Stimulated activated memory B cell treated with anti-CD40 and anti-IgM and Interleukin-4, amounts not matched to agents 10 μg/mL and 1 μg/mL and 100 μg/mL, for 72 hours (primary cell): Measurements from ENCODE around the gene HERC2.
"Not testable (repeated sequence)": the region's sequence is repeated elsewhere in the genome, so short reads cannot be mapped to it uniquely, and the experiment has no call there.

Experiments
- ATAC-seq: fragments of 150-1000 bp; cut with Tn5 transposase; 2 replicates; pipeline ENCODE4 v1.10.0; 2021
- H3K27ac Mint-ChIP-seq: one replicate; pipeline ENCODE4 v1.8.0; 2022; ENCODE audit warnings: mild to moderate bottlenecking, mixed read lengths
- H3K27me3 Mint-ChIP-seq: one replicate; pipeline ENCODE4 v1.8.0; 2022; ENCODE audit warnings: mixed read lengths
- H3K36me3 Mint-ChIP-seq: one replicate; pipeline ENCODE4 v1.8.0; 2022; ENCODE audit warnings: mixed read lengths
- H3K4me1 Mint-ChIP-seq: one replicate; pipeline ENCODE4 v1.8.0; 2022; ENCODE audit warnings: mixed read lengths
- H3K4me3 Mint-ChIP-seq: one replicate; pipeline ENCODE4 v1.8.0; 2022; ENCODE audit warnings: mild to moderate bottlenecking, moderate library complexity, mixed read lengths
- H3K9me3 Mint-ChIP-seq: one replicate; pipeline ENCODE4 v1.8.0; 2022; ENCODE audit warnings: mixed read lengths

HERC2 gene

DNA sequence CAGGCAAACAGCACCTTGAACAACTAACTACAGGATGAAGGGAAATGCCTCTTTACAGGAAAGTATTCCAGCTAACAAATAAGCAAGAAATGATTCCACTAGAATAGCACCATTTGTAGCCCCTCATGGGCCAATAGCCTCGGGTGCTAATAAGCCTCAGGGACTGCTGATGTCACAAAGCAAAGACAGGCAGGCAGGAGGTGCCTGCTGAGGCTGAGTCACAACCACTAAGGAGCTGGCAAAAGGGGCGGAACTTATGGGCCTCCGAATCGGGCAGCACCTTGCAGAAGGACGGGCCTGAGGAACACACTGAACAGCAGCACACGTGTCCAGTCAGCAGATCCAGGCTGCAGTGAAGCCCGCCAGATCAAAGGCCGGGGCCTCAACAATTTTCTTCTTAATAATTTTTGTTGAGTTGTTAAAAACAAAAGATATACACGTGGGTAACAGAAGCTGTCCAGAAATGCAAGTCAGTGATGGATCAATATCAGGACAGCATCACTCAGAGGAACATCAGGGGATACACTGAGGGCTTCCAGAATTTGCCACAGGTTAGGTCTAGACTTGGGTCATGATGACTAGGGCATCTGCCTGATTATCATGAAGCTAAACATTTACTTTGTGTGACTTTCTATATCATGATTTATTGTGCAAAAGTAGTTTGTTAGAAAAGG is 170.0 kb downstream of the HERC2 start:
- not testable (repeated sequence) for H3K4me3 Mint-ChIP-seq, H3K27ac Mint-ChIP-seq, ATAC-seq, H3K4me1 Mint-ChIP-seq, H3K27me3 Mint-ChIP-seq
- H3K36me3 Mint-ChIP-seq: peaks cover 60% of the 10 kb centered on the region
- peaks cover 21% of the 10 kb centered on the region for H3K9me3 Mint-ChIP-seq

DNA sequence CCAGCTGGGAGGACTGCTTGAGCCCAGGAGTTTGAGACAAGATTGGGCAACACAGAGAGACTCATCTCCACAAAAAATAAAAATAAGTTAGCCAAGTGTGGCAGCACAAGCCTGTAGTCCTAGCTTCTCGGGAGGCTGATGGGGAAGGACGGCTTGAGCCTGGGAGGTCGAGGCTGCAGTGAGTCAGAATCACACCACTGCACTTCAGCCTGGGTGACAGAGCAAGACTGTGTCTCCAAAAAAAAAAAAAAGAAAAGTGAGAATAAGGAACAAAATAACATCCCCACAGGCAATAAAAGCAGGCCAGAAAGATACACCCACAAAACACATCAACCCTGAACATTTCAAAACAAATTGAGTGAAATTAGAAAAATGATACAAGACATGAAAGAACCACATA is 174.2 kb downstream of the HERC2 start:
- no peak overlapping the region for H3K4me3 Mint-ChIP-seq
- no peak overlapping the region for H3K27ac Mint-ChIP-seq
- peaks cover 21% of the 10 kb centered on the region for H3K9me3 Mint-ChIP-seq
- H3K27me3 Mint-ChIP-seq: no peaks in the 10 kb centered on the region
- ATAC-seq: no peak
- no peaks in the 10 kb centered on the region for H3K4me1 Mint-ChIP-seq
- H3K36me3 Mint-ChIP-seq: peaks cover 82% of the 10 kb centered on the region

DNA sequence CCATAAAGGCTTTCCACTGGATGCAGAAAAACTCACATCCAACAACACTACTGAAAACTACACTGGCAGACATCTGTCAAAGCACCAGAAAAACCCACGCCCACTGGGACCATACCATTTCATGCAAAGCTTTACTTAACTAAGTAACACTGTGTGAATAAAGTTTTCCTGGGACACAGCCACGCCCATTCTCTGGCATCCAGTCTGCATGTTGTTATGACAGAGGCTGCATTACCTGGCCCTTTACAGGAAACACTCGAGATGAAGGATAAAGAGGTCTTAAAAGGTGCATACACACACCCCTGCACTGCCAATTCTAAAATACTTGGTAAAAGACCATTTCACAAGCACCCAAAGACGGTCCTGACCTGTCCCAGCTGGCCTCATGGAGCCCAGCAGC is 176.6 kb downstream of the HERC2 start:
- not testable (repeated sequence) for H3K4me3 Mint-ChIP-seq, H3K4me1 Mint-ChIP-seq, ATAC-seq, H3K27me3 Mint-ChIP-seq, H3K27ac Mint-ChIP-seq
- H3K9me3 Mint-ChIP-seq: peaks cover 18% of the 10 kb centered on the region
- peaks cover 71% of the 10 kb centered on the region for H3K36me3 Mint-ChIP-seq

DNA sequence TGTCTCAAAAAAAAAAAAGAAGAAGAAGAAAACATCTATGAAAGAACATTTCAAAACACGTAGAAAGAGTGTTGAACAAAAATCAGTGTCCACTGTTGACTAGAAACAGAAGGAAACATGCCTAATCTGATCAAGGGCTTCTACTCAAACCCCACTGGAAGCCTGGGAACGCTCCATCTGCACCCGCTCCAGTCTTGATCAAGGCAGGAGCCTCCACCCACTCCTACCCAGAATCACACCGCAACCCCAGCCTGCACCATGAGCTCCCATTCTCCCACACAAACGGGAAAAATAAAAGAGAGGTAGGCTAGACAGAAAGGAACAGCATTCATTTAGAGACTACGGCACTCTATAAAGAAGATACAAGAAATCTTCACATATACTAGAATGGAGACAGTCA is 181.9 kb downstream of the HERC2 start:
- Mint-ChIP-seq H3K9me3 (no peaks in the 10 kb centered on the region), H3K4me1 (peaks cover 8% of the 10 kb centered on the region), H3K27me3 (no peaks in the 10 kb centered on the region), H3K36me3 (peaks cover 67% of the 10 kb centered on the region), H3K27ac (no peak overlapping the region), H3K4me3 (no peak overlapping the region)
- ATAC-seq: no peak

DNA sequence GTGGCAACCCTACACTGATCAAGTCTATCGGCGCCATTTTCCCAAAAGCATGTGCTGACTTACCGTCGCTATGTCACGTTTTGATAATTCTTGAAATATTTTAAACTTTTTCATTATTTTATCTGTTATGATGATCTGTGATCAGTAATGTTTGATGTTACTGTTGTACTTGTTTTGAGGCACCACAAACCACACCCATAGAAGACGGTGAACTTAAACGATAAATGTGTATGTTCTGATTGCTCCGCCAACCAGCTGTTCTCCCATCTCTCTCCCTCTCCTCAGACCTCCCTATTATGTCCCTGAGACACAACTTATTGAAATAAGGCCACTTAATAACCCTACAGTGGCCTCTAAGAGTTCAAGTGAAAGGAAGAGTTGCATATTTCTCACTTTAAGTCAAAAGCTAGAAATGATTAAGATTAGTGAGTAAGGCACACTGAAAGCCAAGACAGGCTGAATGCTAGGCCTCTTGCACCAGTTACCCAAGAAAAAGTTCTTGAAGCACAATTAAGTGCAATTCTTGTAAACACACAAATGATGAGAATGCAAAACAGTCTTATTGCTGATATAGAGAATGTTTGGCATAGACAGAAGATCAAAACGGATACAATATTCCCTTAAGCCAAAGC is 184.5 kb downstream of the HERC2 start:
- ATAC-seq, H3K27ac Mint-ChIP-seq, H3K9me3 Mint-ChIP-seq, H3K27me3 Mint-ChIP-seq, H3K4me1 Mint-ChIP-seq, H3K4me3 Mint-ChIP-seq: not testable (repeated sequence)
- peaks cover 67% of the 10 kb centered on the region for H3K36me3 Mint-ChIP-seq

DNA sequence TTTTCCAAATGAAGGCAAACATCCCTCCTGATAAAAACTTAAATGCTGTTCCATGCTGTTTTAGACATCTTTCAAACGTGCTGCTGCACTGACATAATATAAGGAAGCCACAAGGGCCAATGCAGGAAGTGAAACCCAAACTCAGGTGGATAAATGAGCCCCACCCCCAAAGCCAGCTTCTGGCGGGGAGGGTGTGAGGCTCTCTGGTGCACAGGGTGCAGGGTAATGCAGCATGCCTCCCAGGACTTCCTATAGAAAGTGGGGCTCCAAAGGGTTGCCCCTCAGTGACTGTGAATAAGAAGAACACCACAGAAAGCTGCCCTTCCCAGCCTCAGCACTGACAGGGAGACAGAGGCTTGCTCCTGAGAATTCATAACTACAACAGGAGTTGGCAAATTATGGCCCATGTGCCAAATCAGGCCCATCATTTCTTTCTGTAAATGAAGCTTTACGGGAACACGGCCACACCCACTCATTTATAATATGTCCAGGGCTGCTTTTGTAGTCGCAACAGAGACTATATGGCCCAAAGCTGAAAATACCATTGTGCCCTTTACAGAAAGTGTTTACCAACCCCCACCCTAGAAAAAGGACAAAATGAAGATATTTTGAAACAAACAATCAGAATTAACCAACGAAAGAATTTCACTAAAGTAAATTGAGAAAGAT is 185.6 kb downstream of the HERC2 start:
- peaks cover 65% of the 10 kb centered on the region for H3K36me3 Mint-ChIP-seq
- peak; percentile 82 for ATAC-seq
- H3K9me3 Mint-ChIP-seq: not testable (repeated sequence)

DNA sequence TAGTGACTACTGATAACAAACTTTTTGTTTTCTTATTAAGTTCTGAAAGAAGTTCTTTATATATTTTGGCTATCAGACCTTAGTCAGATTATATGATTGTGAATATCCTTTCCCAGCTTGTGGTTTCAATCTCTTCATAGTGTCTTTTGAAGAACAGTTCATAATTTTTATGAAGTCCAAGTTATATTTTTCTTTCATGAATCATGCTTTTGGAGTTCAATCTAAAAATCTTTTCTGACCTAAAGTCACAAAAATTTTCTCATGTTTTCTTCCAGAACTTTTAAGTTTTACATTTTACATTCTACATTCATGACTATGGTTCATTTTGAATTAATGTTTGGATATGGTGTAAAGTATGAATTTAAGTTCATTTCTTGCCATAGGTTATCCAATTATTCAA is 188.7 kb downstream of the HERC2 start:
- Mint-ChIP-seq H3K4me1 (peaks cover 9% of the 10 kb centered on the region), H3K4me3 (no peak overlapping the region), H3K36me3 (peaks cover 53% of the 10 kb centered on the region), H3K9me3 (no peaks in the 10 kb centered on the region), H3K27me3 (no peaks in the 10 kb centered on the region), H3K27ac (no peak overlapping the region)
- no peak for ATAC-seq

More for the DNA sequence above, 185.6 kb downstream of the HERC2 start:
- H3K27me3 Mint-ChIP-seq, H3K4me1 Mint-ChIP-seq, H3K27ac Mint-ChIP-seq, H3K4me3 Mint-ChIP-seq: not testable (repeated sequence)

DNA sequence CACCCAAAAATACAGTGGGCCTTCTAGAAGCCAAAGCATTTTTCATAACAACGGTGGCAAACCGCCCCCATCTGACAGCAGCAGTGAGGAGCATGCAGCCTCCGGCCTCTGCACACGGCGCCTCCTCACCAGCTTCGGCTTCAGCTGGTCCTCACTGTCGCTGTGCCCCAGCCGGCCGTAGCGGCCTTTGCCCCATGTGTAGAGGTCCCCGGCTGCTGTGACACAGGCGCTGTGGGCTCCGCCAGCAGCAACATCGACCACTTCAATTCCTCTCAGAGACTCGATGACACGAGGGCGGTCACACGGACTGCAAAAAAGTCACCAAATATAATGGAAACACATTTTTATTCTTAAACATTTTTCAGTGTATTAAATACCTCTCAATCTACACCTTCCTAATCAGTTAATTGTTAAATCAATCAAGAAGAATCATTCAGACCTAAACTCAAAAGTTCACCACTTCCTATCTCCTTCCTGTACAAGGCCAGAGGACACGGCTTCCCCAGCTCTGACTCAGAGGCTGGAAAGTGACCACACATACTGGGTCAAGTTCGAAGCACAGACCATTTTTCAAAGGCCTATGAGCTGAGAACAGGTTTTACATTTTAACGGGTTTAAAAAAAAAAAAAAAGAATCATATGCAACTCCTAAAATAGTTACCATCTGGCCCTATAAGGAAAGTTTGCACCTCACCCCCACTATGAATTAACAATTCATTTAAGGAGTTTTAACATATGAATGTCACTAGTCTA is 189.3 kb downstream of the HERC2 start:
- H3K36me3 Mint-ChIP-seq: peaks cover 53% of the 10 kb centered on the region
- no peak overlapping the region for H3K27ac Mint-ChIP-seq
- no peak for ATAC-seq
- H3K27me3 Mint-ChIP-seq: no peaks in the 10 kb centered on the region
- peaks cover 15% of the 10 kb centered on the region for H3K4me1 Mint-ChIP-seq
- no peak overlapping the region for H3K4me3 Mint-ChIP-seq
- no peaks in the 10 kb centered on the region for H3K9me3 Mint-ChIP-seq

DNA sequence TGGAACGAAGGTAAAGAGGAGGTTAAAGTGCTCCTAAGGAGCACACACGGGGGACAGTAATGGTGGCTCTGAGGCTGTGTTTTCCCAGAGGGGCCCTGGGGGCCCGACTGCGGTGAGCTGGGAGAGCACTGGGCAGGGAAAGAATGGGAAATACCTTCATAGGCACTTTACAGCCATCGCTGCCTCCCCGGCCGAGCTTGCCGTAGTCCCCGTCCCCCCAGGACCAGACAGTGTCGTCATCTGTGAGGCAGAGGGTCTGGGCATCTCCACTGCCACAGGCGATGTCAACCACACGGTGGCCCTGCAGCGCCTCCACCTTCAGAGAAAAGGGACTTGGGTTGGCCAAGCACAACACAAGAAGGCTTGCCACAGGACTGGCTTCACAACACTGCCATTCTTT is 190.0 kb downstream of the HERC2 start:
- no peaks in the 10 kb centered on the region for H3K9me3 Mint-ChIP-seq
- no peak overlapping the region for H3K4me3 Mint-ChIP-seq
- H3K27ac Mint-ChIP-seq: no peak overlapping the region
- peaks cover 56% of the 10 kb centered on the region for H3K36me3 Mint-ChIP-seq
- H3K4me1 Mint-ChIP-seq: peaks cover 19% of the 10 kb centered on the region
- H3K27me3 Mint-ChIP-seq: no peaks in the 10 kb centered on the region
- no peak for ATAC-seq

DNA sequence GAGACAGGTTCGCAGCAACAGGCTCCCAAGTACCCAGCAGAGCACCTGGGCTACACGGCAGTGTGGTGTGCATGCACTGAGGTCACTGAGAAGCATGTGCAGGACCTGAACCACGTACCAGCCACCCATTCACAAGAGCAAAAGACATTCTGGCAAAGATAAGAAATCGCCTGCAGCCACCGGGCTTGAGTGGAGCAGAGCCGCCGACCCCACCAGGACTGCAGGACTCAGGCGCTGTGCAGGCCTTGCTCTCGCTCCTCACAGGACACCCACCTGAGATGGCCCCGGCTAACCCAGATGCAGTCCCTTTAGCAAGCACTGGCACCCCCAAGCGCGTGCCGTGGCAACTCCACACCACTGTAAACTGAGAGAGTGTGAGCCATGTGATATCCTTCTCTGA is 190.6 kb downstream of the HERC2 start:
- Mint-ChIP-seq H3K4me3 (no peak overlapping the region), H3K27me3 (no peaks in the 10 kb centered on the region), H3K27ac (no peak overlapping the region), H3K36me3 (peaks cover 53% of the 10 kb centered on the region), H3K9me3 (no peaks in the 10 kb centered on the region), H3K4me1 (peaks cover 13% of the 10 kb centered on the region)
- no peak for ATAC-seq

DNA sequence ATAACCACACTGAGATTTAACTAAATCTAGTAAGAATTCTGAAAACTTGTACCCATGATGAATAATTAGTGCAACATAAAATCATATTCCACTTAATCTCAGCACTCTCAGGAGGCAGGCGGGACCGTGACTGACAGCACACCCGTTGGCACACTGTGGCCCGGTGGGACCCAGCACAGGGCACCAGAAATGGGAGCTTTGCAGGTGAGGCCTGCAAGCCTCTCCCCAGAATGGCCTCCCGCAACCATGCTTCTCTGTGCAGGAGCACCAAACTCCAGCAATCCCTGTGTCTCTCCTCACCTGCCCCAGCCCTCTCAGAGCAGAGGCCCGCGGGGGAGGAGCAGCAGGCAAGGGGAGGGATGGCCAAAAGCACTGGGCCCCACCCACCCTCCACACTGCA is 191.3 kb downstream of the HERC2 start:
- Mint-ChIP-seq H3K9me3 (no peaks in the 10 kb centered on the region), H3K36me3 (peaks cover 53% of the 10 kb centered on the region), H3K27me3 (no peaks in the 10 kb centered on the region), H3K27ac (no peak overlapping the region), H3K4me1 (peaks cover 13% of the 10 kb centered on the region), H3K4me3 (no peak overlapping the region)
- no peak for ATAC-seq

DNA sequence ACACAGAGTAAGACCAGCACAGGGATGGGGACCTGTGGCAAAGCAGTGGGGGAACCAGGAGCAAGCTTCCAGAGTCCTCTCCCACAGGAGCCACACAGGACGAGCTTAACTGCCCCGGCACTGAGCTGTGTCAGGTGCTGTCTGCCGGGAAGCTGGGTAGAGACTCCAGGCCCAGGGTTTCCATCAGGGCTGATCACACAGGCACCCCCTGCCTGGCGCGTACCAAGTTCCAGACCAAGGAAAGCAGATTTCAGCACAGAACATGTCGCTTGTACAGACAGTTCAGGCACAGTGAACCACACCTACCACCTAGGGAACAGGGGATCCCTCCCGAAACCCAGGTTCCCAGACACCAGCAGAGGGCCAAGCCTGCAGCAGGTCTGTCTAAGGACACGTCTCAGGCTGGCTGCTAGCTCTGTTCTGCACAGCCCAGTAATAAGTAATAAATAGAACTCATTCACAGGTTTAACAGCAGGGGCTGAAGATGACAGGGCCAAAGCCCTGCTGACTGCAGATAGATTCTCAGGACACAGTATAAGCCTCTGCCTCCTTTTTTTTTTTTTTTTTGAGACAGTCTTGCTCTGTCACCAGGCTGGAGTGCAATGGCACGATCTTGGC is 192.6 kb downstream of the HERC2 start:
- Mint-ChIP-seq H3K4me1 (peaks cover 13% of the 10 kb centered on the region), H3K9me3 (no peaks in the 10 kb centered on the region), H3K27me3 (no peaks in the 10 kb centered on the region), H3K27ac (peak overlapping the region; percentile 56), H3K36me3 (peaks cover 46% of the 10 kb centered on the region), H3K4me3 (no peak overlapping the region)
- ATAC-seq: no peak

DNA sequence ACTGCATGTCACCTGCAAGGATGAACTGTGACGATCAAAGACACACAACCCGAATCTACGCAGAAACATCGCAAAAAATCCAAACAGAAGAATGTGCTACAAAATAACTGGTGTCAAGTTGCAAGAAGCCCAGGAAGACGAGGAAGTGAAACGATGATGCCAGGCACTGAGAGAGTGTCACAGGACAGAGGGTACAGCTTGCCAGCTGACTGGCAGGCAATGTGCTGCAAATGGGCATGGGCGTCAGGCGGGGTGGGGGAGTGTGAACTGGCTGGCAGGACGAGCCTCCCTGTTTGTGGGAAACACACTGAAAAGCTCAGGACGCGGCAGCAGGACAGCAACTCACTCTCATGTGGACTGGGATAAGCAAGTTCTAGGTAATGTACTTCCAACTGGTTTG is 193.9 kb downstream of the HERC2 start:
- Mint-ChIP-seq H3K27me3 (no peaks in the 10 kb centered on the region), H3K4me1 (peaks cover 18% of the 10 kb centered on the region), H3K4me3 (no peak overlapping the region), H3K9me3 (no peaks in the 10 kb centered on the region), H3K36me3 (peaks cover 48% of the 10 kb centered on the region), H3K27ac (peak overlapping the region; percentile 51)
- ATAC-seq: peak; percentile 51

DNA sequence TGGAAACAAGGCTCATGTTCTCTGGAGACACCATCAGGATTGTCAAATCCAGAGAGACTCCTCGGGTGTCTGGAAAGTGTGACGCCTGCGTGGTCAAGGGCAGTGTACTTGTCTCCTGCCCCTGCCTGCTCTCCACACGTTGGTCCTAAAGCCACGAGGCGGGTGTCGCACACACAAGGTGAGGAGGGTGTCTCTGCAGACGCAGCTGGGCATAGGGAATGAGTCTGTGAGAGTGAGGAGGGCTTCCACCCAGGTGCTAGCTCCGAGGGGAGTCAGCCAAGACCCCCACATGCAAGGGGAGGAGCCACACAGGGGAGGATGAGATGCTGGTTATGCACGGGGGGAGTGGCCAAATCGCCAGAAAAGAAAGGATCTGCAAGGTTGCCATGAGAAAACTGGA is 194.9 kb downstream of the HERC2 start:
- ATAC-seq: no peak
- Mint-ChIP-seq H3K36me3 (peaks cover 52% of the 10 kb centered on the region), H3K27ac (peak overlapping the region; percentile 51), H3K27me3 (no peaks in the 10 kb centered on the region), H3K9me3 (no peaks in the 10 kb centered on the region), H3K4me1 (peaks cover 18% of the 10 kb centered on the region), H3K4me3 (no peak overlapping the region)
